Kidney epithelial cell (primary cell): Measurements from ENCODE around the gene ZNF71. TPM values are rescaled to one million over a fixed set of nuclear protein-coding genes. Genes with fewer than 3 reads are reported as not detected.

Experiments used
- DNase-seq: peaks from one replicate; pipeline ENCODE4 v3.0.0-alpha.2; 2010; ENCODE audit warnings: low read depth
- H3K27me3 ChIP-seq: 2 replicates; pipeline ENCODE4 v1.6.0; 2011; ENCODE audit warnings: low read length; ENCODE audit not compliant: control insufficient read depth, insufficient read depth
- H3K36me3 ChIP-seq: 2 replicates; pipeline ENCODE4 v1.5.1; 2011; ENCODE audit warnings: low read length; ENCODE audit not compliant: control insufficient read depth, insufficient read depth
- H3K4me3 ChIP-seq: 2 replicates; pipeline ENCODE4 v1.5.1; 2011; ENCODE audit warnings: low read depth, mild to moderate bottlenecking, control low read depth, low read length
- total RNA-seq: library from RNA; depleted of rRNA; stranded (reverse); fragments of >200 nt; gene quantifications from 2 replicates; pipeline ENCODE4 v1.2.3, GENCODE V29; 2015
- TF ChIP-seq, protein P1 (sequence below): IDR thresholded peaks from 2 replicates; pipeline ENCODE4 v1.5.1; 2011; ENCODE audit warnings: mild to moderate bottlenecking, moderate library complexity, low read length, control low read depth, inconsistent platforms; ENCODE audit not compliant: insufficient read depth, poor library complexity, severe bottlenecking

The ZNF71 gene
- total RNA-seq, 1 donor from 2014 or later = 12.3 TPM

- H3K27me3 ChIP-seq = peaks cover 6% of the 10 kb centered on the region
- no peak for DNase-seq
- TF ChIP-seq, protein P1, sequence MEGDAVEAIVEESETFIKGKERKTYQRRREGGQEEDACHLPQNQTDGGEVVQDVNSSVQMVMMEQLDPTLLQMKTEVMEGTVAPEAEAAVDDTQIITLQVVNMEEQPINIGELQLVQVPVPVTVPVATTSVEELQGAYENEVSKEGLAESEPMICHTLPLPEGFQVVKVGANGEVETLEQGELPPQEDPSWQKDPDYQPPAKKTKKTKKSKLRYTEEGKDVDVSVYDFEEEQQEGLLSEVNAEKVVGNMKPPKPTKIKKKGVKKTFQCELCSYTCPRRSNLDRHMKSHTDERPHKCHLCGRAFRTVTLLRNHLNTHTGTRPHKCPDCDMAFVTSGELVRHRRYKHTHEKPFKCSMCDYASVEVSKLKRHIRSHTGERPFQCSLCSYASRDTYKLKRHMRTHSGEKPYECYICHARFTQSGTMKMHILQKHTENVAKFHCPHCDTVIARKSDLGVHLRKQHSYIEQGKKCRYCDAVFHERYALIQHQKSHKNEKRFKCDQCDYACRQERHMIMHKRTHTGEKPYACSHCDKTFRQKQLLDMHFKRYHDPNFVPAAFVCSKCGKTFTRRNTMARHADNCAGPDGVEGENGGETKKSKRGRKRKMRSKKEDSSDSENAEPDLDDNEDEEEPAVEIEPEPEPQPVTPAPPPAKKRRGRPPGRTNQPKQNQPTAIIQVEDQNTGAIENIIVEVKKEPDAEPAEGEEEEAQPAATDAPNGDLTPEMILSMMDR = no peak
These were observed 47.8 kb downstream of the ZNF71 start, which contains the start of gene SMIM17 for GRCh38 chr19:56642711-56643459. TSS of gene SMIM17 (plus strand) at chr19:56643159. CDS start at chr19:56645668, 2,509 bp downstream.

GRCh38 chr19:56643460-56643955 lies 48.4 kb downstream of the ZNF71 start:
- H3K27me3 ChIP-seq = peaks cover 6% of the 10 kb centered on the region
- H3K4me3 ChIP-seq = no peak overlapping the region
- DNase-seq = no peak
- TF ChIP-seq, protein P1 = no peak
- H3K36me3 ChIP-seq = no peaks in the 10 kb centered on the region

More at GRCh38 chr19:56642711-56643459, 47.8 kb downstream of the ZNF71 start, which contains the start of gene SMIM17:
- H3K36me3 ChIP-seq = no peaks in the 10 kb centered on the region
- H3K4me3 ChIP-seq = no peak within 1 kb of the TSS

DNA sequence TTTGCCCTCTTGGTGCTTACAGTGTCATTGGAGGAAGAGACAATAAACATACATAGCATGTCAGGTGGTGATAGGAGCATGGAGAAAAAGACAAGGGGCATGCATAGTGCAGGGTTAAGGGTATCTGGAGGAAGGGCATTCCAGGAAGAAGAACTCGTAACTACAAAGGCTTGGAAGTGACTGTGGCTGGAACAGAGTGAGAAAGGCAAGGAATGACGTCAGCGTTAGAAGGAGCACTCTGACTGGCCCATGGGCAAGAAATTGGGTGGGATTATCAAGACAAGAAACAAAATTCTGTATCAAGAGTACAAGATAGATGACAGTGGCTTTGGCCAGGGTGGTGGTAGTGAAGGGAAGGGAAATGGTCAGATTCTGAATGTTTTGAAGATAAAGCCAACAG lies 59.0 kb downstream of the ZNF71 start:
- H3K4me3 ChIP-seq = no peak overlapping the region
- H3K36me3 ChIP-seq = no peaks in the 10 kb centered on the region
- H3K27me3 ChIP-seq = no peaks in the 10 kb centered on the region
- no peak for DNase-seq
- TF ChIP-seq, protein P1 = no peak

DNA sequence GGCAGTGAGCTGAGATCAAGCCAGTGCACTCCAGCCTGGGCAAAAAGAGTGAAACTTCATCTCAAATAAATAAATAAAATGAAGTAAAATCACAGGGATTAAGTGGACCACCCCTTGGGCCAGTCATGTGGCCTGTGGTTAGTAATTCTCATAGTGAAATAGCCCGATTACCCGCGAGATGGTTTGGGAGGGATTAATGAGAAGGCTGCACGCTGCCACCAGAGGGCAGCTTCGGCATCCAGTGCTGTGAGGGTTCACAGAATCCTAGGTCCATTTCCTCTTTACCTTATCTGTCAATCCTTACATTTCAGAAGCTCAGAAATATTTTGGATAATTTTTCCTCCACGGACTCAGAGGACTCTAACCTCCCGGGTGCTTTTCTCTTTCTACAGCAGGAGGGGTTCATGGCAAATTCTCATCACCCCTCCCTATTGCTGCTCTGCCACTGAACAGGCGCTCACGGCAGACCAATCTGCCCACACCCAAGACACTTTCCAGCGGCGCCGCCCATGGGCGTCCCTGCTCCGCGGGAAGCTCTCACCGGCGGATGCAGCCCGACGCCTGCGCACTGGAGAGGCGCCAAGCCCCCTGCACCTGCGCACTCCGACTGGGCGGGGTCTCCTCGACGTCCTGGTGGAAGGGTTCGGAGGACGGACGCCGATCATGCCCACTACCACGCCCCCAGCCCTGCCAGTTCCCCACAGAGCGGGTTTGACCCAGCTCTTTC lies 65.4 kb downstream of the ZNF71 start:
- no peak for DNase-seq
- Histone ChIP-seq H3K4me3 (no peak overlapping the region), H3K27me3 (no peaks in the 10 kb centered on the region), H3K36me3 (no peaks in the 10 kb centered on the region)
- TF ChIP-seq, protein P1 = no peak

DNA sequence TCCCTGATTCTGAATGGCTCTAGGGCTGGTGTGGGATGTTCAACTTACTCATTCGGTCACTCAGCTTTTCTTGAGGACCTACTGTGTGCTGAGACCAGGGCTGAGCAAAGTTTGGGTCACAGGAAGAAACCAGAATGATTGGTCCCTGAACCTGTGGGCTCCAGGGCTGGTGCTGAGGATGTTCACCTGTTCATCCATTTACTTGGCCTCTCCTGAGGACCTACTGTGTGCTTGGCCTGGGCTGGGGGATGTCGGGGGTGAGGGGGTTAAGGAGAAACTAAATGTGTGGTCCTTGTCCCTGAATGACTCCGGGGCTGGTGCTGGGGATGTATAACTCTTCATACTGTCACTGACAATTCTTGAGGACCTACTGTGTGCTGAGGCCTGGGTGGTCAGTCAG lies 66.1 kb downstream of the ZNF71 start:
- H3K27me3 ChIP-seq = no peaks in the 10 kb centered on the region
- H3K4me3 ChIP-seq = no peak overlapping the region
- TF ChIP-seq, protein P1 = no peak
- no peak for DNase-seq
- H3K36me3 ChIP-seq = no peaks in the 10 kb centered on the region
